GM12874 (cell line): ENCODE measurements around the gene CYTH1.

Experiments used
- CTCF ChIP-seq: IDR thresholded peaks from 2 replicates; pipeline ENCODE4 v1.5.1; 2011; ENCODE audit warnings: low read depth, mild to moderate bottlenecking, control low read depth, low read length, moderate library complexity; ENCODE audit not compliant: insufficient read depth

Gene CYTH1

GRCh38 chr17:78804777-78805176 lies 22.7 kb upstream of the CYTH1 start:
- TF ChIP-seq CTCF = no peak

- no peak for TF ChIP-seq CTCF
Measured at GRCh38 chr17:78803186-78803845, 21.2 kb upstream of the CYTH1 start.

GRCh38 chr17:78802459-78802858 lies 20.4 kb upstream of the CYTH1 start:
- no peak for TF ChIP-seq CTCF

GRCh38 chr17:78802008-78802407 lies 19.9 kb upstream of the CYTH1 start:
- TF ChIP-seq CTCF = no peak

- no peak for TF ChIP-seq CTCF
Measured at GRCh38 chr17:78800132-78800931, 18.3 kb upstream of the CYTH1 start.

- 0 out of 2 replicates have a peak, but pooled peaks have one; percentile 21 for TF ChIP-seq CTCF
Measured at GRCh38 chr17:78798695-78799559, 16.9 kb upstream of the CYTH1 start.
